IMR-90 (cell line): ENCODE data around the gene HOXB7.

Experiments
- CTCF ChIP-seq: conservative IDR thresholded peaks from 2 replicates; pipeline ENCODE4 v1.5.1; 2012; ENCODE audit warnings: mild to moderate bottlenecking, low read depth, low read length, improper control_type of control experiment
- POLR2A ChIP-seq: IDR thresholded peaks from 2 replicates; pipeline ENCODE4 v1.6.1; 2012; ENCODE audit warnings: mild to moderate bottlenecking, low read depth, low read length

GRCh38 chr17:48579471-48579759 lies 31.4 kb downstream of the HOXB7 start:
- TF ChIP-seq CTCF (no peak), POLR2A (no peak)
